Calu3 (cell line): ENCODE measurements around the gene TPM1. TPM values are rescaled to one million over a fixed set of nuclear protein-coding genes. Genes with fewer than 3 reads are reported as not detected.

Source experiments
- BruUV-seq: library from RNA; stranded (reverse); fragments of 400-500 nt; replicated peaks from 2 replicates; lab custom pipeline; 2021; lab: Mats Ljungman, UMichigan
- CTCF ChIA-PET: fragments of 300-600 bp; sonication (Branson Sonifier 250); formaldehyde crosslinking; loops from one replicate; lab custom pipeline; 2022; ENCODE audit warnings: antibody characterized with exemption; lab: Charles Lee
- DNase-seq: peaks from one replicate; pipeline ENCODE4 v3.0.0; 2022
- H3K27ac Mint-ChIP-seq: one replicate; pipeline ENCODE4 v1.8.0; 2022; ENCODE audit warnings: mixed read lengths; ENCODE audit not compliant: unreplicated experiment
- H3K27me3 Mint-ChIP-seq: one replicate; pipeline ENCODE4 v1.8.0; 2022; ENCODE audit warnings: mixed read lengths; ENCODE audit not compliant: unreplicated experiment
- H3K36me3 Mint-ChIP-seq: one replicate; pipeline ENCODE4 v1.8.0; 2022; ENCODE audit warnings: mild to moderate bottlenecking, moderate library complexity, mixed read lengths; ENCODE audit not compliant: insufficient read depth, unreplicated experiment
- H3K4me1 Mint-ChIP-seq: one replicate; pipeline ENCODE4 v1.8.0; 2022; ENCODE audit warnings: mild to moderate bottlenecking, low read depth, mixed read lengths; ENCODE audit not compliant: unreplicated experiment
- H3K4me3 Mint-ChIP-seq: one replicate; pipeline ENCODE4 v1.8.0; 2022; ENCODE audit warnings: mild to moderate bottlenecking, low read depth, moderate library complexity, mixed read lengths; ENCODE audit not compliant: unreplicated experiment
- H3K9me3 Mint-ChIP-seq: one replicate; pipeline ENCODE4 v1.8.0; 2022; ENCODE audit warnings: low read depth, mixed read lengths; ENCODE audit not compliant: unreplicated experiment
- intact Hi-C: fragments of 100-400 bp; cut with micrococcal nuclease; formaldehyde crosslinking; loops from one replicate; pipeline ENCODE4 v1.10.0; 2022; ENCODE audit not compliant: unreplicated experiment
- total RNA-seq: library from RNA; stranded (reverse); gene quantifications from 2 replicates; pipeline ENCODE4 v1.2.3, GENCODE V29; 2022
- TF ChIP-seq, protein P1 (sequence below): fragments of 200-600 bp; IDR thresholded peaks from one replicate; pipeline ENCODE4 v1.8.0; 2022; ENCODE audit warnings: antibody characterized with exemption; ENCODE audit not compliant: unreplicated experiment

The TPM1 gene
- total RNA-seq, 1 experiment from 2014 or later, result 1,158 TPM

DNA sequence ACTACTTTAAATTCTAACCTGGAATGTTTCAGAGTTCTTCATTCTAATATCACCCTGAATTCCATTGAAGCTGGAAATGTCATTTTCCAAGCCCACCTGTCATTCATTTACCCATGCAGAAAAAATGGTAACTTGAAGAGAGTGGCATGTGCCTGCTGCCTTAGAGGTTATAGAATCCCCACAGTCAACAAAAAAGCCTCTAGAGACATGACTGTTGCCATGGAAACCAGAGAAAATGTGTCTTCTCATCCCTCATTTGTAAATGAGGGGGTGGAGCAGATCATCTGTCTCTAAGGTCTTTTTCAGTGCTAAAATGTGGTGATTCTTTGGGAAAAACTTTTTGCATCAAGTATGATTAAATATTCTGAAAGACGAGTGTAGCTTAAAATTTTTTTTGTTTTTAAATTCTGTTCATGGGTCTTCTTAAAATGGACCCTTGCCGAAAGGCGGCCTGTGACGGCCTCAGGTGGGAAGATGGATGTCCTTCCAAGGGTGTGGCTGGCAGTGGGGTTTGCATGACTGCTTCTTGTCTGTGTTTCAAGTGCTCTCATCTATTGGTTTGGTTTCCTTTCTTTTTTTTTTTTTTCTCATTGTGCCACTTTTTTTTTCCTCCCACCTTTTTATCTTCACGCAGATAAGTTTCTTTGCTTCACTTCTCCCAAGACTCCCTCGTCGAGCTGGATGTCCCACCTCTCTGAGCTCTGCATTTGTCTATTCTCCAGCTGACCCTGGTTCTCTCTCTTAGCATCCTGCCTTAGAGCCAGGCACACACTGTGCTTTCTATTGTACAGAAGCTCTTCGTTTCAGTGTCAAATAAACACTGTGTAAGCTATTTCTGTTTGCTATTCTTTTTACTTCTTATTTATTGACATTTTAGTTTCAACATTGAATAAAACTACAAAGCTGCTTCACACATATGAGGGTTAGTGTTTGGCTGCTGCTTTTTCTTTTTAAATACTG, 23.0 kb downstream of the TPM1 start:
- Mint-ChIP-seq H3K36me3 (peaks cover 96% of the 10 kb centered on the region), H3K27ac (peak overlapping the region; percentile 86), H3K27me3 (no peaks in the 10 kb centered on the region), H3K9me3 (no peaks in the 10 kb centered on the region), H3K4me1 (peaks cover 22% of the 10 kb centered on the region), H3K4me3 (no peak overlapping the region)
- CTCF ChIA-PET, result no interaction called here
- intact Hi-C loops, result no loop called here
- BruUV-seq, result no TSS peak
- TF ChIP-seq, protein P1, sequence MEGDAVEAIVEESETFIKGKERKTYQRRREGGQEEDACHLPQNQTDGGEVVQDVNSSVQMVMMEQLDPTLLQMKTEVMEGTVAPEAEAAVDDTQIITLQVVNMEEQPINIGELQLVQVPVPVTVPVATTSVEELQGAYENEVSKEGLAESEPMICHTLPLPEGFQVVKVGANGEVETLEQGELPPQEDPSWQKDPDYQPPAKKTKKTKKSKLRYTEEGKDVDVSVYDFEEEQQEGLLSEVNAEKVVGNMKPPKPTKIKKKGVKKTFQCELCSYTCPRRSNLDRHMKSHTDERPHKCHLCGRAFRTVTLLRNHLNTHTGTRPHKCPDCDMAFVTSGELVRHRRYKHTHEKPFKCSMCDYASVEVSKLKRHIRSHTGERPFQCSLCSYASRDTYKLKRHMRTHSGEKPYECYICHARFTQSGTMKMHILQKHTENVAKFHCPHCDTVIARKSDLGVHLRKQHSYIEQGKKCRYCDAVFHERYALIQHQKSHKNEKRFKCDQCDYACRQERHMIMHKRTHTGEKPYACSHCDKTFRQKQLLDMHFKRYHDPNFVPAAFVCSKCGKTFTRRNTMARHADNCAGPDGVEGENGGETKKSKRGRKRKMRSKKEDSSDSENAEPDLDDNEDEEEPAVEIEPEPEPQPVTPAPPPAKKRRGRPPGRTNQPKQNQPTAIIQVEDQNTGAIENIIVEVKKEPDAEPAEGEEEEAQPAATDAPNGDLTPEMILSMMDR, result no peak
- DNase-seq, result no peak

DNA sequence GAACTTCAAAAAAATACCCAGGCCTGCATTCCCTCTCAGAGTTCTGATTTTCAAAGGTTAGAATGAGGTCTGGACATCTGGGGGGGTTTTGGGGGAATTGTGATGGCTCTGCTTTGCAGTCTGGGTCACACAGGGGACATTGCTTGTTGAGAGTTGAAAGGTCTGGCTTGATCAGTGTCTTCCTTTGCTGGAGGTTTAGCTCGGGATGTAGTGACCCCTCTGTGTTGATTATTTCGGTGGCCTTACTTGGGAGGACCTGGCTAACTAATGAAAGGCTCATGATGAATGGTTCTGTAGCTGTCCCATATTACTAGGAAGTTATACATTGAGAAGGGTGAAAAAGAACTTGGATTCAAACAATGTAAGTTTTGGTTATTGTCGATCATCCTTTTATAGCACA, 23.7 kb downstream of the TPM1 start:
- Mint-ChIP-seq H3K36me3 (peaks cover 96% of the 10 kb centered on the region), H3K27me3 (no peaks in the 10 kb centered on the region), H3K27ac (peak overlapping the region; percentile 86), H3K4me1 (peaks cover 28% of the 10 kb centered on the region), H3K4me3 (no peak overlapping the region), H3K9me3 (no peaks in the 10 kb centered on the region)
- CTCF ChIA-PET, result no interaction called here
- intact Hi-C loops, result no loop called here
- no TSS peak for BruUV-seq
- TF ChIP-seq, protein P1, result no peak
- no peak for DNase-seq

- no peaks in the 10 kb centered on the region for H3K27me3 Mint-ChIP-seq
- DNase-seq, result no peak
- H3K4me1 Mint-ChIP-seq, result peaks cover 31% of the 10 kb centered on the region
- intact Hi-C loops, result no loop called here
- no peaks in the 10 kb centered on the region for H3K9me3 Mint-ChIP-seq
- peak overlapping the region; percentile 86 for H3K27ac Mint-ChIP-seq
- H3K36me3 Mint-ChIP-seq, result peaks cover 96% of the 10 kb centered on the region
- CTCF ChIA-PET, result interaction anchor here (1.2 kb wide), 1 partner anchor 27 kb away, joined by 3 read pairs; no protein-coding TSS in a partner anchor
- no TSS peak for BruUV-seq
- TF ChIP-seq, protein P1, result no peak
- no peak overlapping the region for H3K4me3 Mint-ChIP-seq
Observed at GRCh38 chr15:63067306-63067705, 24.8 kb downstream of the TPM1 start.

- TF ChIP-seq, protein P1, result no peak
- Mint-ChIP-seq H3K4me3 (peak overlapping the region; percentile 6), H3K27ac (peak overlapping the region; percentile 86), H3K27me3 (no peaks in the 10 kb centered on the region), H3K9me3 (no peaks in the 10 kb centered on the region), H3K36me3 (peaks cover 96% of the 10 kb centered on the region), H3K4me1 (peaks cover 32% of the 10 kb centered on the region)
- no peak for DNase-seq
- BruUV-seq, result no TSS peak
- CTCF ChIA-PET, result interaction anchor here (1.2 kb wide), 1 partner anchor 26 kb away, joined by 3 read pairs; no protein-coding TSS in a partner anchor
- intact Hi-C loops, result no loop called here
Observed at GRCh38 chr15:63067976-63068743, 25.6 kb downstream of the TPM1 start.
